HepG2 (cell line): ENCODE data around the gene MYEOV. TPM values are rescaled to one million over a fixed set of nuclear protein-coding genes. Genes with fewer than 3 reads are reported as not detected.

Experiments
- ATAC-seq: fragments of 200-7000 bp; cut with Tn5 transposase; 3 replicates; pipeline ENCODE4 v1.9.1; 2020; ENCODE audit warnings: mild to moderate bottlenecking, moderate library complexity
- BruUV-seq: library from RNA; stranded (reverse); fragments of 400-500 nt; replicated peaks from 2 replicates; lab custom pipeline; 2021; lab: Mats Ljungman, UMichigan
- CTCF ChIA-PET: fragments of 300-600 bp; formaldehyde crosslinking; extraction: SDS; loops from one replicate; lab custom pipeline; 2021; ENCODE audit warnings: low total read pairs, inconsistent platforms, low intra/inter-chr PET ratio; lab: Yijun Ruan, JAX
- POLR2A ChIA-PET: fragments of 350-600 bp; sonication (Branson Sonifier 250); formaldehyde crosslinking; loops from one replicate; lab custom pipeline; 2020; ENCODE audit warnings: antibody characterized with exemption, inconsistent platforms; lab: Yijun Ruan, JAX
- DNase-seq: peaks from one replicate; pipeline ENCODE4 v3.0.0-alpha.2; 2015; ENCODE audit warnings: low spot score
- FAIRE-seq: peaks from 3 replicates; lab custom pipeline; 2011; peaks lifted over from hg19 to GRCh38; lab: Jason Lieb, UNC
- H2AFZ ChIP-seq: one replicate; pipeline ENCODE4 v1.6.1; 2011; ENCODE audit warnings: low read length, inconsistent platforms
- H3K27ac ChIP-seq: fragments of 300-600 bp; 3 replicates; pipeline ENCODE4 v1.8.0; 2011; ENCODE audit warnings: mixed run types, mild to moderate bottlenecking, mixed read lengths, low read length, inconsistent platforms; ENCODE audit not compliant: insufficient read depth; ENCODE audit errors: extremely low read length
- H3K27me3 ChIP-seq, 2 experiments: fragments of 200-600 bp in 1 of 2; 2 replicates in 1 of 2; 3 replicates in 1 of 2; pipeline versions ENCODE4 v1.6.0 to v1.8.0; 2011; ENCODE audit warnings: low read length in 2 of 2, mild to moderate bottlenecking in 2 of 2, moderate library complexity in 2 of 2, inconsistent platforms in 1 of 2; ENCODE audit not compliant: insufficient read depth in 2 of 2, control insufficient read depth in 1 of 2
- H3K36me3 ChIP-seq, 2 experiments: fragments of 200-600 bp in 1 of 2; replicated peaks in 1 of 2; 2 replicates in 1 of 2; 3 replicates in 1 of 2; pipeline versions ENCODE4 v1.5.1 to v1.8.0; 2011; ENCODE audit warnings: low read length in 2 of 2, inconsistent platforms in 1 of 2; ENCODE audit not compliant: insufficient read depth in 2 of 2, control insufficient read depth in 1 of 2
- H3K4me1 ChIP-seq: 2 replicates; pipeline ENCODE4 v1.5.1; 2012; ENCODE audit warnings: low read length, inconsistent platforms; ENCODE audit not compliant: insufficient read depth
- H3K4me2 ChIP-seq: 2 replicates; pipeline ENCODE4 v1.6.0; 2011; ENCODE audit warnings: low read depth, low read length, inconsistent platforms
- H3K4me3 ChIP-seq, 3 experiments: fragments of 200-600 bp in 1 of 3; sonication (generic), shearing (Covaris generic) in 1 of 3; replicated peaks in 1 of 3; 2 replicates each; pipeline ENCODE4 v1.5.1; 2011 to 2016; ENCODE audit warnings: low read length in 3 of 3, inconsistent platforms in 2 of 3, low read depth in 2 of 3, mild to moderate bottlenecking in 2 of 3, control low read depth in 1 of 3, mixed read lengths in 1 of 3; ENCODE audit not compliant: insufficient read depth in 1 of 3
- H3K79me2 ChIP-seq: one replicate; pipeline ENCODE4 v1.6.1; 2011; ENCODE audit warnings: low read length, inconsistent platforms; ENCODE audit not compliant: insufficient read depth
- H3K9ac ChIP-seq: 2 replicates; pipeline ENCODE4 v1.6.0; 2011; ENCODE audit warnings: mild to moderate bottlenecking, low read depth, low read length, inconsistent platforms; ENCODE audit not compliant: insufficient read depth
- H3K9me3 ChIP-seq: 2 replicates; pipeline ENCODE4 v1.5.1; 2012; ENCODE audit warnings: mild to moderate bottlenecking, low read length
- H4K20me1 ChIP-seq: 2 replicates; pipeline ENCODE4 v1.6.0; 2011; ENCODE audit warnings: inconsistent platforms, mild to moderate bottlenecking, low read length, moderate library complexity; ENCODE audit not compliant: insufficient read depth
- AKAP8 ChIP-seq: sonication (generic); formaldehyde crosslinking; IDR thresholded peaks from 2 replicates; pipeline ENCODE4 v1.5.1; 2020; ENCODE audit warnings: mild to moderate bottlenecking, missing genetic modification reagents
- GABPA ChIP-seq, 2 experiments: IDR thresholded peaks; 2 replicates each; pipeline ENCODE4 v1.6.1; 2011 to 2016; ENCODE audit warnings: low read depth in 2 of 2, low read length in 1 of 2, missing biosample characterization in 1 of 2, missing genetic modification characterization in 1 of 2
- RFX5 ChIP-seq: IDR thresholded peaks from 2 replicates; pipeline ENCODE4 v1.6.1; 2011; ENCODE audit warnings: low read depth, low read length, improper control_type of control experiment
- RORA ChIP-seq: sonication (generic); formaldehyde crosslinking; IDR thresholded peaks from 2 replicates; pipeline ENCODE4 v1.5.0; 2020; ENCODE audit warnings: mild to moderate bottlenecking, missing genetic modification reagents, moderate library complexity
- ZFP37 ChIP-seq: sonication (generic); formaldehyde crosslinking; IDR thresholded peaks from 2 replicates; pipeline ENCODE4 v1.4.0; 2020; ENCODE audit warnings: missing genetic modification reagents, borderline replicate concordance
- ZNF605 ChIP-seq: sonication (generic); formaldehyde crosslinking; IDR thresholded peaks from 2 replicates; pipeline ENCODE4 v1.8.0; 2022; ENCODE audit warnings: mild to moderate bottlenecking, missing genetic modification reagents
- in situ Hi-C: cut with HindIII; loops from 2 replicates; pipeline ENCODE4 v1.10.0; 2017; ENCODE audit warnings: low pct_unique_long_range_greater_than_20kb; ENCODE audit not compliant: extremely low pct_ligation_motif_present
- intact Hi-C: fragments of 100-400 bp; cut with micrococcal nuclease; formaldehyde crosslinking; loops from one replicate; pipeline ENCODE4 v1.10.0; 2022; ENCODE audit not compliant: unreplicated experiment
- polyA plus RNA-seq, 8 experiments: library from polyadenylated mRNA; depleted of rRNA in 3 of 8; stranded (reverse) in 7 of 8; unstranded in 1 of 8; fragments of >200 nt; fragmentation: Illumina TruSeq in 4 of 8; extraction: Trizol in 4 of 8; gene quantifications; 2 replicates each; pipeline versions ENCODE4 v1.2.1 to v1.2.3, GENCODE V29; 2011 to 2016; ENCODE audit warnings: low read depth in 4 of 8, missing spikeins in 1 of 8, mixed read lengths in 1 of 8; ENCODE audit not compliant: insufficient read depth in 1 of 8
- total RNA-seq, 5 experiments: library from RNA; depleted of rRNA; stranded (reverse); fragments of >200 nt; fragmentation: Illumina TruSeq; extraction: Trizol; gene quantifications; 2 replicates each; pipeline ENCODE4 v1.2.3, GENCODE V29; 2016; ENCODE audit warnings: low read depth in 1 of 5
- TF ChIP-seq, protein P1 (sequence below): fragments of 450-650 bp; IDR thresholded peaks from 2 replicates; pipeline ENCODE4 v1.6.1; 2016
- TF ChIP-seq, protein P2 (sequence below): sonication (generic); formaldehyde crosslinking; IDR thresholded peaks from 2 replicates; pipeline ENCODE4 v1.5.1; 2020; ENCODE audit warnings: mild to moderate bottlenecking, missing genetic modification reagents
- TF ChIP-seq, protein P3 (sequence below): sonication (generic); formaldehyde crosslinking; IDR thresholded peaks from 2 replicates; pipeline ENCODE4 v1.4.0; 2020; ENCODE audit warnings: mild to moderate bottlenecking, missing genetic modification reagents
- TF ChIP-seq, protein P4 (sequence below): sonication (generic); formaldehyde crosslinking; IDR thresholded peaks from 2 replicates; pipeline ENCODE4 v1.8.1; 2022; ENCODE audit warnings: mild to moderate bottlenecking, missing genetic modification reagents
- TF ChIP-seq, protein P5 (sequence below): sonication (generic); formaldehyde crosslinking; IDR thresholded peaks from 2 replicates; pipeline ENCODE4 v1.4.0; 2020; ENCODE audit warnings: low read depth, mild to moderate bottlenecking, missing genetic modification reagents

Gene MYEOV
- total and polyA plus RNA-seq, 2 of the 13 experiments (the other 11 are each of a cell fraction or from before 2014, with no cell fraction given) = 0.33 to 1.8 TPM

DNA sequence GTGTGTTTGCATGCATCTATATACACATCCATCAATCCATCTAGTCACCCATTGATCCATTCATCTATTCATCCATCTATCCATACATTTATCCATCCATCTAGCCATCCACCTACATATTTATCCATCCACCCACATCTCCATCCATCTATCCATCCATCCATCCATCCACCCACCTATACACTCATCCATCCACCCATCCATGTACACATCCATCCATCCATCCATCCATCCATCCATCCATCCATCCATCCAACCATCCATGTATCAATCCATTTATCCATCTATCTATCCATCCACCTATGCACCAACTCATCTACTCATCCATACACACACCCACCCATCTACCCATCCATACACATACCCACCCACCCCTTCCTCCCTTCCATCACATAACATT, 18.8 kb upstream of the MYEOV start:
- no peak for TF ChIP-seq ZNF605 (CRISPR knock-in tag)
- TF ChIP-seq, protein P1, sequence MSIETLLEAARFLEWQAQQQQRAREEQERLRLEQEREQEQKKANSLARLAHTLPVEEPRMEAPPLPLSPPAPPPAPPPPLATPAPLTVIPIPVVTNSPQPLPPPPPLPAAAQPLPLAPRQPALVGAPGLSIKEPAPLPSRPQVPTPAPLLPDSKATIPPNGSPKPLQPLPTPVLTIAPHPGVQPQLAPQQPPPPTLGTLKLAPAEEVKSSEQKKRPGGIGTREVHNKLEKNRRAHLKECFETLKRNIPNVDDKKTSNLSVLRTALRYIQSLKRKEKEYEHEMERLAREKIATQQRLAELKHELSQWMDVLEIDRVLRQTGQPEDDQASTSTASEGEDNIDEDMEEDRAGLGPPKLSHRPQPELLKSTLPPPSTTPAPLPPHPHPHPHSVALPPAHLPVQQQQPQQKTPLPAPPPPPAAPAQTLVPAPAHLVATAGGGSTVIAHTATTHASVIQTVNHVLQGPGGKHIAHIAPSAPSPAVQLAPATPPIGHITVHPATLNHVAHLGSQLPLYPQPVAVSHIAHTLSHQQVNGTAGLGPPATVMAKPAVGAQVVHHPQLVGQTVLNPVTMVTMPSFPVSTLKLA = no peak
- TF ChIP-seq, protein P2, sequence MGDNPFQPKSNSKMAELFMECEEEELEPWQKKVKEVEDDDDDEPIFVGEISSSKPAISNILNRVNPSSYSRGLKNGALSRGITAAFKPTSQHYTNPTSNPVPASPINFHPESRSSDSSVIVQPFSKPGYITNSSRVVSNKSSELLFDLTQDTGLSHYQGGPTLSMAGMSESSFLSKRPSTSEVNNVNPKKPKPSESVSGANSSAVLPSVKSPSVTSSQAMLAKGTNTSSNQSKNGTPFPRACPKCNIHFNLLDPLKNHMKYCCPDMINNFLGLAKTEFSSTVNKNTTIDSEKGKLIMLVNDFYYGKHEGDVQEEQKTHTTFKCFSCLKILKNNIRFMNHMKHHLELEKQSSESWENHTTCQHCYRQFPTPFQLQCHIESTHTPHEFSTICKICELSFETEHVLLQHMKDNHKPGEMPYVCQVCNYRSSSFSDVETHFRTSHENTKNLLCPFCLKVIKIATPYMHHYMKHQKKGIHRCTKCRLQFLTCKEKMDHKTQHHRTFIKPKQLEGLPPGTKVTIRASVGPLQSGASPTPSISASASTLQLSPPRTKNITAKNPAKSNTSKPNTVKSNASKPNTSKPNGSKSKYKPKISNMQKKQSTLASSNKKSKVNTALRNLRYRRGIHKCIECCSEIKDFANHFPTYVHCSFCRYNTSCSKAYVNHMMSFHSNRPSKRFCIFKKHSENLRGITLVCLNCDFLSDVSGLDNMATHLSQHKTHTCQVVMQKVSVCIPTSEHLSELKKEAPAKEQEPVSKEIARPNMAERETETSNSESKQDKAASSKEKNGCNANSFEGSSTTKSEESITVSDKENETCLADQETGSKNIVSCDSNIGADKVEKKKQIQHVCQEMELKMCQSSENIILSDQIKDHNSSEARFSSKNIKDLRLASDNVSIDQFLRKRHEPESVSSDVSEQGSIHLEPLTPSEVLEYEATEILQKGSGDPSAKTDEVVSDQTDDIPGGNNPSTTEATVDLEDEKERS (CRISPR knock-in tag) = no peak
- TF ChIP-seq AKAP8 (CRISPR knock-in tag) = no peak
- TF ChIP-seq, protein P3, sequence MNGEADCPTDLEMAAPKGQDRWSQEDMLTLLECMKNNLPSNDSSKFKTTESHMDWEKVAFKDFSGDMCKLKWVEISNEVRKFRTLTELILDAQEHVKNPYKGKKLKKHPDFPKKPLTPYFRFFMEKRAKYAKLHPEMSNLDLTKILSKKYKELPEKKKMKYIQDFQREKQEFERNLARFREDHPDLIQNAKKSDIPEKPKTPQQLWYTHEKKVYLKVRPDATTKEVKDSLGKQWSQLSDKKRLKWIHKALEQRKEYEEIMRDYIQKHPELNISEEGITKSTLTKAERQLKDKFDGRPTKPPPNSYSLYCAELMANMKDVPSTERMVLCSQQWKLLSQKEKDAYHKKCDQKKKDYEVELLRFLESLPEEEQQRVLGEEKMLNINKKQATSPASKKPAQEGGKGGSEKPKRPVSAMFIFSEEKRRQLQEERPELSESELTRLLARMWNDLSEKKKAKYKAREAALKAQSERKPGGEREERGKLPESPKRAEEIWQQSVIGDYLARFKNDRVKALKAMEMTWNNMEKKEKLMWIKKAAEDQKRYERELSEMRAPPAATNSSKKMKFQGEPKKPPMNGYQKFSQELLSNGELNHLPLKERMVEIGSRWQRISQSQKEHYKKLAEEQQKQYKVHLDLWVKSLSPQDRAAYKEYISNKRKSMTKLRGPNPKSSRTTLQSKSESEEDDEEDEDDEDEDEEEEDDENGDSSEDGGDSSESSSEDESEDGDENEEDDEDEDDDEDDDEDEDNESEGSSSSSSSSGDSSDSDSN (CRISPR knock-in tag) = no peak
- no peak for TF ChIP-seq RORA (CRISPR knock-in tag)
- TF ChIP-seq, protein P4, sequence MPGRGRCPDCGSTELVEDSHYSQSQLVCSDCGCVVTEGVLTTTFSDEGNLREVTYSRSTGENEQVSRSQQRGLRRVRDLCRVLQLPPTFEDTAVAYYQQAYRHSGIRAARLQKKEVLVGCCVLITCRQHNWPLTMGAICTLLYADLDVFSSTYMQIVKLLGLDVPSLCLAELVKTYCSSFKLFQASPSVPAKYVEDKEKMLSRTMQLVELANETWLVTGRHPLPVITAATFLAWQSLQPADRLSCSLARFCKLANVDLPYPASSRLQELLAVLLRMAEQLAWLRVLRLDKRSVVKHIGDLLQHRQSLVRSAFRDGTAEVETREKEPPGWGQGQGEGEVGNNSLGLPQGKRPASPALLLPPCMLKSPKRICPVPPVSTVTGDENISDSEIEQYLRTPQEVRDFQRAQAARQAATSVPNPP = no peak
- no peak for TF ChIP-seq ZFP37 (CRISPR knock-in tag)
- TF ChIP-seq, protein P5, sequence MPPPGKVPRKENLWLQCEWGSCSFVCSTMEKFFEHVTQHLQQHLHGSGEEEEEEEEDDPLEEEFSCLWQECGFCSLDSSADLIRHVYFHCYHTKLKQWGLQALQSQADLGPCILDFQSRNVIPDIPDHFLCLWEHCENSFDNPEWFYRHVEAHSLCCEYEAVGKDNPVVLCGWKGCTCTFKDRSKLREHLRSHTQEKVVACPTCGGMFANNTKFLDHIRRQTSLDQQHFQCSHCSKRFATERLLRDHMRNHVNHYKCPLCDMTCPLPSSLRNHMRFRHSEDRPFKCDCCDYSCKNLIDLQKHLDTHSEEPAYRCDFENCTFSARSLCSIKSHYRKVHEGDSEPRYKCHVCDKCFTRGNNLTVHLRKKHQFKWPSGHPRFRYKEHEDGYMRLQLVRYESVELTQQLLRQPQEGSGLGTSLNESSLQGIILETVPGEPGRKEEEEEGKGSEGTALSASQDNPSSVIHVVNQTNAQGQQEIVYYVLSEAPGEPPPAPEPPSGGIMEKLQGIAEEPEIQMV (CRISPR knock-in tag) = no peak
- no peak for TF ChIP-seq GABPA (IDR thresholded peaks at IDR 0.05; ENCODE audit: low read depth, low read length)
- no peak for TF ChIP-seq GABPA (CRISPR knock-in tag; IDR thresholded peaks at IDR 0.05; ENCODE audit: low read depth)
- no peak for TF ChIP-seq RFX5
- no peak for DNase-seq
- Histone ChIP-seq H2AFZ (no peak overlapping the region), H3K27ac (no peak overlapping the region), H3K27me3 (peaks cover 4 to 20% of the 10 kb centered on the region in 2 experiments; a peak in 3 of 5 replicates), H3K36me3 (no peaks in the 10 kb centered on the region), H3K79me2 (no peaks in the 10 kb centered on the region), H3K9ac (no peak overlapping the region), H4K20me1 (0 out of 2 replicates have a peak, but pooled peaks cover 3% of the 10 kb centered on the region), H3K9me3 (no peaks in the 10 kb centered on the region), H3K4me3 (no peak overlapping the region), H3K4me1 (peaks cover 42% of the 10 kb centered on the region), H3K4me2 (no peak overlapping the region)
- CTCF ChIA-PET = no interaction called here
- no peak for FAIRE-seq
- intact Hi-C loops (no loop called here), in situ Hi-C loops (loop anchor here (10.0 kb wide), 1 partner anchor 60 kb away; no protein-coding TSS in a partner anchor)
- ATAC-seq = no peak
- BruUV-seq = no TSS peak
- POLR2A ChIA-PET = no interaction called here
